H1 (cell line): ENCODE results near the gene CPZ. TPM values are rescaled to one million over a fixed set of nuclear protein-coding genes. Genes with fewer than 3 reads are reported as not detected.
A peak's percentile ranks its signal among the peaks of the same experiment; 100 is the strongest.

Source experiments
- ASH2L ChIP-seq: fragments of 200-600, 300-600 bp; sonication (generic); IDR thresholded peaks from one replicate; pipeline ENCODE4 v1.7.1; 2017; ENCODE audit warnings: low read length
- CBX8 ChIP-seq: fragments of 300-800, 300-1000 bp; sonication (generic); IDR thresholded peaks from 2 replicates; pipeline ENCODE4 v1.7.1; 2016; ENCODE audit warnings: low read depth, low read length, borderline replicate concordance
- CHD1 ChIP-seq: IDR thresholded peaks from 2 replicates; pipeline ENCODE4 v1.6.1; 2012; ENCODE audit warnings: low read depth, low read length, improper control_type of control experiment
- EP300 ChIP-seq, 2 experiments: IDR thresholded peaks; 1 replicate in 1 of 2; 2 replicates in 1 of 2; pipeline ENCODE4 v1.6.1; 2011 to 2012; ENCODE audit warnings: low read depth in 2 of 2, low read length in 2 of 2, mild to moderate bottlenecking in 2 of 2, borderline replicate concordance in 1 of 2, inconsistent platforms in 1 of 2, moderate library complexity in 1 of 2
- FOSL1 ChIP-seq: IDR thresholded peaks from 2 replicates; pipeline ENCODE4 v1.6.1; 2011; ENCODE audit warnings: mild to moderate bottlenecking, low read depth, low read length, moderate library complexity; ENCODE audit not compliant: insufficient read depth
- HDAC6 ChIP-seq: IDR thresholded peaks from one replicate; pipeline ENCODE4 v1.7.1; 2012; ENCODE audit warnings: low read depth, mild to moderate bottlenecking, inconsistent platforms, low read length, moderate library complexity
- JUN ChIP-seq: IDR thresholded peaks from 2 replicates; pipeline ENCODE4 v1.6.1; 2011; ENCODE audit warnings: low read depth, mild to moderate bottlenecking, improper control_type of control experiment, low read length
- KDM1A ChIP-seq: fragments of 200-600, 300-600 bp; sonication (generic); IDR thresholded peaks from 2 replicates; pipeline ENCODE4 v1.7.1; 2016; ENCODE audit warnings: mild to moderate bottlenecking, low read length, borderline replicate concordance
- NRF1 ChIP-seq: IDR thresholded peaks from 2 replicates; pipeline ENCODE4 v1.6.1; 2011; ENCODE audit warnings: mild to moderate bottlenecking, low read depth, low read length, improper control_type of control experiment
- RFX5 ChIP-seq: IDR thresholded peaks from 2 replicates; pipeline ENCODE4 v1.6.1; 2011; ENCODE audit warnings: low read depth, low read length, improper control_type of control experiment, borderline replicate concordance
- SP4 ChIP-seq: IDR thresholded peaks from 2 replicates; pipeline ENCODE4 v1.6.1; 2012; ENCODE audit warnings: low read length, inconsistent platforms
- TAF7 ChIP-seq: optimal IDR thresholded peaks from 2 replicates; pipeline ENCODE3; 2011; ENCODE audit warnings: low read depth, mild to moderate bottlenecking, inconsistent platforms, low read length, moderate library complexity, borderline replicate concordance
- TBP ChIP-seq: IDR thresholded peaks from 2 replicates; pipeline ENCODE4 v1.6.1; 2011; ENCODE audit warnings: low read depth, low read length, improper control_type of control experiment
- TCF12 ChIP-seq: IDR thresholded peaks from 2 replicates; pipeline ENCODE4 v1.6.1; 2011; ENCODE audit warnings: low read depth, mild to moderate bottlenecking, low read length
- polyA plus RNA-seq, 7 experiments: library from polyadenylated mRNA; depleted of rRNA in 3 of 7; stranded (reverse) in 5 of 7; unstranded in 2 of 7; fragments of >200 nt in 5 of 7; fragments of 200-250 nt in 2 of 7; gene quantifications; 1 replicate in 5 of 7; 2 replicates in 1 of 7; 4 replicates in 1 of 7; pipeline versions ENCODE4 v1.2.1 to v1.2.3, GENCODE V29; 2011 to 2013; ENCODE audit warnings: missing spikeins in 2 of 7, mixed read lengths in 2 of 7
- total RNA-seq: library from RNA; stranded (reverse); fragmentation: NEBNext Ultra II Directional; extraction: Animal tissue kit (Norgen Biotek cat#: 25700); gene quantifications from 2 replicates; pipeline ENCODE4 v1.2.1, GENCODE V29; 2021
- TF ChIP-seq, protein P1 (sequence below): IDR thresholded peaks from 2 replicates; pipeline ENCODE4 v1.6.1; 2012; ENCODE audit warnings: inconsistent platforms
- TF ChIP-seq, protein P2 (sequence below), 3 experiments: IDR thresholded peaks; 1 replicate in 2 of 3; 2 replicates in 1 of 3; pipeline versions ENCODE4 v1.5.1 to v1.6.1; 2011; ENCODE audit warnings: low read length in 3 of 3, mild to moderate bottlenecking in 3 of 3, inconsistent platforms in 2 of 3, low read depth in 1 of 3, moderate library complexity in 1 of 3; ENCODE audit not compliant: insufficient read depth in 1 of 3; ENCODE audit errors: control extremely low read depth in 1 of 3

The CPZ gene
- total and polyA plus RNA-seq, 2 of the 8 experiments (the other 6 are each of a cell fraction or from before 2014, with no cell fraction given) = 28.8 to 40.7 TPM

DNA sequence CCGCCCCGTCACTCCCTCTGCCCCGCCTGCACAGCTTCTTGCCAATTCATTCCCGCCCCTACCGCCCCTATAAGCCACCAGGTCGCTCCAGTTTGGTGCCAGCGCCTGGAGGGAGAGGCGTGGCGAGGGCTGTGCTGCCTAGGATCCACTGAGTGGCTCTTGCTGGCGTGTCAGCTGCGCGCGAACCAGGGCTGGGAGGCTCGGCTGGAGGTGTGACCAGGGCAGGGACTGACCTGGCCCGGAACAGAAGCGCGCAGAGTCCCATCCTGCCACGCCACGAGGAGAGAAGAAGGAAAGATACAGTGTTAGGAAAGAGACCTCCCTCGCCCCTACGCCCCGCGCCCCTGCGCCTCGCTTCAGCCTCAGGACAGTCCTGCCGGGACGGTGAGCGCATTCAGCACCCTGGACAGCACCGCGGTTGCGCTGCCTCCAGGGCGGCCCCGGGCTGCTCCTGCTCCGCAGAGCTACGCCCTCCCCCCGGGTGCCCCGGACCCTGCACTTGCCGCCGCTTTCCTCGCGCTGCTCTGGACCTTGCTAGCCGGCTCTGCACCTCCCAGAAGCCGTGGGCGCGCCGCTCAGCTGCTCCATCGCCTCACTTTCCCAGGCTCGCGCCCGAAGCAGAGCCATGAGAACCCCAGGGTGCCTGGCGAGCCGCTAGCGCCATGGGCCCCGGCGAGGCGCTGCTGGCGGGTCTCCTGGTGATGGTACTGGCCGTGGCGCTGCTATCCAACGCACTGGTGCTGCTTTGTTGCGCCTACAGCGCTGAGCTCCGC, 12.1 kb upstream of the CPZ start, which contains the start of gene GPR78 (continued):
- TF ChIP-seq, protein P1, sequence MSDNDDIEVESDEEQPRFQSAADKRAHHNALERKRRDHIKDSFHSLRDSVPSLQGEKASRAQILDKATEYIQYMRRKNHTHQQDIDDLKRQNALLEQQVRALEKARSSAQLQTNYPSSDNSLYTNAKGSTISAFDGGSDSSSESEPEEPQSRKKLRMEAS = peak; percentile 73
- TF ChIP-seq TBP (no peak), TAF7 (peak; percentile 66), EP300 (IDR thresholded peaks at IDR 0.05; ENCODE audit: borderline replicate concordance in 1 of 2, low read depth in 2 of 2, low read length in 2 of 2) (no peak), KDM1A (no peak), RFX5 (no peak), HDAC6 (no peak), ASH2L (peak; percentile 21), CBX8 (no peak), FOSL1 (no peak), CHD1 (no peak), NRF1 (no peak), TCF12 (no peak), JUN (no peak), SP4 (no peak)
- TF ChIP-seq, protein P2, sequence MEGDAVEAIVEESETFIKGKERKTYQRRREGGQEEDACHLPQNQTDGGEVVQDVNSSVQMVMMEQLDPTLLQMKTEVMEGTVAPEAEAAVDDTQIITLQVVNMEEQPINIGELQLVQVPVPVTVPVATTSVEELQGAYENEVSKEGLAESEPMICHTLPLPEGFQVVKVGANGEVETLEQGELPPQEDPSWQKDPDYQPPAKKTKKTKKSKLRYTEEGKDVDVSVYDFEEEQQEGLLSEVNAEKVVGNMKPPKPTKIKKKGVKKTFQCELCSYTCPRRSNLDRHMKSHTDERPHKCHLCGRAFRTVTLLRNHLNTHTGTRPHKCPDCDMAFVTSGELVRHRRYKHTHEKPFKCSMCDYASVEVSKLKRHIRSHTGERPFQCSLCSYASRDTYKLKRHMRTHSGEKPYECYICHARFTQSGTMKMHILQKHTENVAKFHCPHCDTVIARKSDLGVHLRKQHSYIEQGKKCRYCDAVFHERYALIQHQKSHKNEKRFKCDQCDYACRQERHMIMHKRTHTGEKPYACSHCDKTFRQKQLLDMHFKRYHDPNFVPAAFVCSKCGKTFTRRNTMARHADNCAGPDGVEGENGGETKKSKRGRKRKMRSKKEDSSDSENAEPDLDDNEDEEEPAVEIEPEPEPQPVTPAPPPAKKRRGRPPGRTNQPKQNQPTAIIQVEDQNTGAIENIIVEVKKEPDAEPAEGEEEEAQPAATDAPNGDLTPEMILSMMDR (IDR thresholded peaks at IDR 0.05; ENCODE audit: control extremely low read depth in 1 of 3, insufficient read depth in 1 of 3, low read depth in 1 of 3, low read length in 3 of 3) = no peak
